GM12878 (cell line): ENCODE results near the gene PDSS2.

Source experiments
- CTCF ChIP-seq, 3 experiments: IDR thresholded peaks in 2 of 3; conservative IDR thresholded peaks in 1 of 3; 2 replicates each; pipeline ENCODE4 v1.5.1; 2011; ENCODE audit warnings: low read depth in 3 of 3, low read length in 3 of 3, mild to moderate bottlenecking in 3 of 3, control low read depth in 2 of 3, moderate library complexity in 2 of 3, inconsistent platforms in 1 of 3, mixed read lengths in 1 of 3; ENCODE audit not compliant: control insufficient read depth in 2 of 3, insufficient read depth in 1 of 3; ENCODE audit errors: extremely low read depth in 1 of 3
- SP1 ChIP-seq: IDR thresholded peaks from one replicate; pipeline ENCODE4 v1.6.1; 2011; ENCODE audit warnings: low read depth, low read length

GRCh38 chr6:107114213-107114925 is 345.0 kb downstream of the PDSS2 start:
- TF ChIP-seq CTCF (IDR thresholded peaks at IDR 0.05 in 2 of 3, conservative IDR thresholded peaks at IDR 0.05 in 1 of 3; ENCODE audit: control insufficient read depth in 2 of 3, extremely low read depth in 1 of 3, insufficient read depth in 1 of 3, low read depth in 3 of 3, low read length in 3 of 3) (peak; percentile 65 to 84 (median 78); a peak in 5 of 6 replicates), SP1 (no peak)
